T-helper 2 cell (primary cell): ENCODE data around the gene DDI1.
"Not testable (repeated sequence)": the region's sequence is repeated elsewhere in the genome, so short reads cannot be mapped to it uniquely, and the experiment has no call there.

Experiments
- DNase-seq, 5 experiments: peaks; one replicate each; pipeline versions ENCODE4 v3.0.0 to v3.0.0-alpha.2; 2012 to 2022

The DDI1 gene

GRCh38 chr11:104043142-104043541 is 6.7 kb downstream of the DDI1 start:
- DNase-seq, result no peak

- no peak for DNase-seq
Measured at GRCh38 chr11:104043678-104044239, 7.3 kb downstream of the DDI1 start.

DNA sequence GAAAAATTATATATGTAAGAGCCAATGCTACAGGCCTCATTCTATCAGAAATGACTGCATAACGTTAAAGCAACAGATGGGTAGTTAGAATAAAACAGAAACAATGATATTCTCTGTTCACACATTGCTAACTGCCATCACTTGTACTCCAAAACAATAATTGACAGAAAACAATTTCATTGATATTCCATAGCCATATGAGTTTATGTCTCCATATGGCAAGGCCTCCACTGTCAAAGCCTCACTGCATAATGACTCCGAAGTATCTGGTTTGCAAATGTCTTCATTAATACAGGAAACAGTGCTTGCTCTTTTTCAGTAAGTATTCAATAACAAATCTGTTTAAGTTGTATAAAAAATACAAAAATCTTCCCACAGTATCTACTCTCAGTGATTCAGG is 9.9 kb downstream of the DDI1 start:
- no peak for DNase-seq

- DNase-seq, result not testable (repeated sequence)
Measured at GRCh38 chr11:104046858-104047257, 10.4 kb downstream of the DDI1 start.

DNA sequence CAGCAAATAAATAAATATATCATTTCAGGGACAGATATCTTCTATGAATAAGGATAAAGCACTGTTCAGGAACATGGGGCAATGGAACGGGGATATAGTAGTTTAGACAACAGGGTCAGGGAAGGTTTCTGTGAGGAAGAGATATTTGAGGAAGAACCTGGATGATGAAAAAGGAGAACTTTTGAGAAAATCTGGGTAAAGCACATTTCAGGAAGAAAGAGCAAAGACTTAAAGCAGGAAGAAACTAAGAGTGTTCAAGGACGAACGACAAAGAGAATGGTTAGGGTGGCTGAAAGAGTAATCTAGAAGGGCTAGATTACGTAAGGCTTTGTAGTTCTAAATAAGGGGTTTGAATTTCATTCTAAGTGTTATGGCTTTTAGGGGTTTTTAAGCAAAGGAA is 12.7 kb downstream of the DDI1 start:
- DNase-seq, result no peak

DNA sequence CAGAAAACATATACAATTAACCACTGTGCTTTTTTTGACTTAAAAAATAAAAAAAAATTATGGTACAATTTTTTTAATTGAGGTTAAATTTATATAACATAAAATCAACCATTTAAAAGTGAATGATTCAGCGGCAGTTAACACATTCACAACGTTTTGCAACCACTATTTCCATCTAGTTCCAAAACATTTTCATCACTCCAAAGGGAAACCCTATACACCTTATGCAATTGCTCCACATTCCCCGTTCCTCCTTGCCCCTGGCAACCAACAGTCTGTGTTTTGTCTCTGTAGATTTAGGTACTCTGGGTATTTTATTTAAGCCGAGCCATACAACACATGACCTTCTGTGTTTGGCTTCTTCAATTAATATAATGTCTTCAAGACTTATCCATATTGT is 15.3 kb downstream of the DDI1 start:
- no peak for DNase-seq

DNA sequence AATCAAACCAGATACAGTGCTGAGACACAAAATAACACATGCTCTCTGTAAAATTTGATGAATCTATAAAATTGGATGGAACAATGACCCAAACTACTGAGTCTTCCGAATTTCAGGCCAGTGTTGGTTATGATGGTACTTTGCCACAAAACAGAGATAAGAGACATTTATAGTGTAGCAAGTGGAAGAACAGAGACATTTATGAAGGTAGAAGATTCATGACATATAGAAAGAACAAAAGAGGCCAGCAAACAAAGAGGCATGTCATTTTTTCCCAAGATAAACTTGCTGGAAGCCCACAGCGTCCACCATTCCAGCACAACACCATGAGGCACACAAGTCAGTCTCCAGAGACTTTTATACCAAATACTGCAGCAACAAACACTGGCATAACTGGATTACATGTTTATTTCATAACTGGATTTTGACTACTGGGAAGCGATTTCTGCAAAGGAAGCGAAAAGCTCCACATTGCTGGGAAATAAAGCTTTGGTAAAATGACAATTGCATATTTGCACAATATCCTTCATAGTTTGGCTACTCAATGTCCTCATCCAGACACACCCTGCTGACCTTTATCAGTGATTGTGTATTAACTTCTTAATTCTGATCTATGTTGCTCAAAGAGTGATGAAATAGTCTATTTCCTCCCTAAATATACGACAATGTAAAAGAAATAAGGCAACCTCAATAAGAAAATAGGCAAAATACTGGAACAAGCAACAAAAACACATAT is 17.5 kb downstream of the DDI1 start:
- DNase-seq, result no peak

GRCh38 chr11:104054911-104055529 is 18.6 kb downstream of the DDI1 start:
- no peak for DNase-seq

GRCh38 chr11:104055596-104055995 is 19.2 kb downstream of the DDI1 start:
- no peak for DNase-seq

DNA sequence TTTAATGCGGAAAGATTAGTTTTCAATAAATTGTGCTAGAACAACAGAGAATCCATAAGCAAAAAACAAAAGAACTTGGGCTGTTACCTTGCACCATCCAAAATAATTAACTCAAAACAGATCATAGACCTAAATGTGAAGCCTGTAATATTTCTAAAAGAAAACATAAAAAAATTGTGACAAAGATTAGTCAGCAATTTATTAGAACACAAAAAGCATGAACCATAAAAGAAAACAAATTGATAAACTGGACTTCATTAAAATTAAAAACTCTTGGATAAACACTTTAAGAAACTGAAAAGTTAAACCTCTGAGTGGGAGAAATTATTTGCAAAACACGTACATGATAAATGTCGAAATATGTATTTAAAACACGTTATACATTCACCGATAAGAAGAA is 21.5 kb downstream of the DDI1 start:
- DNase-seq, result no peak

GRCh38 chr11:104058680-104059079 is 22.2 kb downstream of the DDI1 start:
- DNase-seq, result no peak

- DNase-seq, result no peak
Measured at GRCh38 chr11:104060004-104060794, 23.8 kb downstream of the DDI1 start.

- DNase-seq, result no peak
Measured at GRCh38 chr11:104060820-104061219, 24.4 kb downstream of the DDI1 start.

DNA sequence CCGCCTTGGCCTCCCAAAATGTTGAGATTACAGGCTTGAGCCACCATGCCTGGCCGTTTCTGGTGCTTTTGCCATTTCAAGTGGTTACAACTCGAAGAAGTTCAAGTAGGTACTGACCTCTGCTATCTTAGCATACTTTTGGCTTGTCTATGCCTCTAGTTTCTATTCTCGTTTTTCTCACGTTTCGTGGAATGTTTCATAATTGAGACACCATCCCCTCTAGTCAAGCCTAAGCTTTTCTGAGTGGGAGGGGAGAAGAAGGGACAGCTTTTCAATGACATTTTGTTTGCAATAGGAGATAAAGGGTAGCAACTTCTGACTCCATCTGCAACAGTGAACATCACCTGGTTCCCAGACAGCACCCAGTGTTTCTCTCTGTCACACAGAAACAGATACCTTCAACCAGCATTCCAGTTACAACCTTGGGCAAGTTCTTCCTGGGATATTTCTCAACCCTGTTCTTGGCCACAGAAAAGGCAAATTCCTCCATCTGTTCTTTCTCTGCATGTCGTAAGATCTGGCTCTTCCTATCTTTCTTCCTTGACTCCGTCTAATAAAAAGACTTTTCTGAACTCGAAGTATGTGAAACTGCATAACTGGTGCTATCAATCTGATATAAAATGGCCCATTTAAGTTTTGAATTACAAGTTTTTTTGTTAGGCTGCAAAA is 25.5 kb downstream of the DDI1 start:
- no peak for DNase-seq

DNA sequence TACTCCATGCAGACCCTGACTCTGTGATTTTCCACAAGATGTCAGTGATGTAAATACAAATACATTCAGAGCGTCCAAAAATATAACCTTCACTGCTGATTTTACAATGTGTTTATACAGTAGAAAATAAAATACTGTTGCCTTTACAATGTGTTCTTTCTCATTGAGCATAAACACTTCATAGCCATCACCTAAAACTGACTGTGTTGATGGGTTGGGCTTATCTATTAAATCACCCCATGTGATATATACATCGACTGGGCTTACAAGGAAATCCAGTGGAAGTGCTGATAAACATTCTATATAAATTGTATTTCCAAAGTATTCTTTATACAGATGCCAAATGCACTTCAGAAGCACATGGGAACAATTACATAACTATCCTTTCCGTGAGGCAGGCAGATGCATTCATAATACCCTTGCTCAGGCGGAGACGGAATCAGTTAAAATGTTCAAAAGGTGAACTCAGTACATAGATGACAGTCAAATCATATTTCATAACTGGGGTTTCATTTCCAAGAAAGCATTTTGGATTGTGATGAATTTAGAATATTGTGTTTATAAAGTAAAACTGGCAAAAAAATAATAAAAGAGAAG is 27.7 kb downstream of the DDI1 start:
- DNase-seq, result no peak

DNA sequence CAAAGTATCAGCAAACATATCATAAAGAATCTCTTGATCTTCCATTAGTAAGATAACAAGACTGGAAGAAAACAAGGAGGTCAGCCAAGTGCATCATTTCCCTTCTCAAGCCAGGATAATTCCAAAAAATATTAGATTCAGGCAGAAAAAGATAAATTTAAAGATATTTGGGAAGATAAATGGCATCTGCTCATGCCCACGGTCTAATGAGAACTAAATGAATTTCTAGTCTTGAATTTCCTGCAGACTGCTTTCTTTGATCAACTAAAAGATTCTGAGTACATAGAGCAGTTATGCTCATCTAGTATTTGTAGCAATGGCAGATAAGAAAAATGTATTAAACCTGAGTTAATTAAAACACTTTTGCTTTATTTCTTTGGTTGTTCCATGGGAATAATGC is 31.1 kb downstream of the DDI1 start:
- no peak for DNase-seq

- no peak for DNase-seq
Measured at GRCh38 chr11:104073950-104074705, 37.7 kb downstream of the DDI1 start.

DNA sequence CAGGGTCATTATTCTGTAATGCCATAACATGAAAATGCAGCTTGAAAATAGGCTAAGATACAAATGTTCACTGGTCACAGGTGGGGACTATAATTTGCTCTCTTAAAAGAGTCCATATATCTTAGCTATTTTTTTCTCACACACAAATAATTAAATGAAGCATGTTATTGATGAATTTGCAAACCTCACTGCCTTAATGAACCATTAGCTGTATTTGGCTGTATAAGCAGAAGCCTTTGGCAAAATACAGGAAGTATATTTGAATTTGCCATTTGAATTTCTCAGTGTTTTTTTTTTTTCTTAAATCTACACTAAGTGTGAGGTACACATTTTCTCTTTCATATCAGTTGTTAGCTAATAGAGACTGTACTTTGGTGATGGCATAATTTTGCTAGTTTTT is 38.7 kb downstream of the DDI1 start:
- no peak for DNase-seq

DNA sequence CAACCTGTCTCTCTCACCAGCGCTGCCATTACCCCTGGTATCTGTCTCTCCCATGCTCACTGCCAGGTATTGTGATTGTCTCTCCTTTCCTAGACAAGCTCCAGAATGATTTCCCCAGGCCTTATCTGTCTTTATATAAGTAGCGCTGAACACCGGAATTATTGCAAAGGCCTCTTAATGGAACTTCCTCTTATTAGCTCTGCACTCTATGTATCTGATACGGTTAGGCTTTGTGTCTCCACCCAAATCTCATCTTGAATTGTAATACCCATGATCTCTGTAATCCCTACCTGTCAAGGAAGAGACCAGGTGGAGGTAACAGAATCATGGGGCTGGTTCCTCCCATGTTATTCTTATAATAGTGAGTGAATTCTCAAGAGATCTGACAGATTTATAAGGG is 39.3 kb downstream of the DDI1 start:
- DNase-seq, result no peak

DNA sequence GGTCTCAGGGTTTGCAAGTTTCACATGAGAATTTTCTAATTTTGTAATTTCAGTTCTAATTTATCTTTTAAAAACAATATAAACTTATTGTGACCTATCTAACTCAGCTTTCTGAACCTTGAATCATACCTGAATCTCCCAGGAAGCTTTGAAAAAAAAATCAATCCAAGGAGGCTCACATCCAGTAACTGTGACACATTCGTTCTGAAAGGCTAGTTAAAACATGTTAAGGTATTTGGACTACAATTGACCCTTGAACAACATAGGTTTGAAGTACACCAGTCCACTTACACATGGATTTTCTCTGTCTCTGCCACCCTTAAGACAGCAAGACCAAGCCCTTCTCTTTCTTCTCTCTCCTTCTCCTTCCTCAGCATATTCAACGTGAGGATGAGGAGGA is 40.0 kb downstream of the DDI1 start:
- DNase-seq, result no peak

DNA sequence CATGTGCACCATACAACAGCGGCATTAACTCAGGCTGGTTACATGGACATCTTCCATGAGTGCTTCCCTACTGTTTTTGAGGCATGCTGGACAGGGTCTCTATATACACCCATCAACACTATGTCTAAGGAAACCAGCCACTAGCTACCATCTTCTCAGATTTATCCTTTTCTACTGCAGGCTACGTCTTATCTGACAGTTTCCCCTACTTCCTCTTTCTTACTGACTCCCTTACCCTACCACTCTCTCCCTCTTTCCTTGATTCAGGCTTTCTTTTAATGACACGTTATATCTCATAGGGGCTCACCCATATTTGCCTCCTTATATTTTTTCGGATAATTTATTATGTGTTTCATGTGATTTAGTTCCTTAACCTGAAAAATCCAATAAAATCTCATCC is 41.8 kb downstream of the DDI1 start:
- no peak for DNase-seq

GRCh38 chr11:104078995-104079394 is 42.6 kb downstream of the DDI1 start:
- DNase-seq, result no peak
